Activated gamma-delta T cell (primary cell): ENCODE measurements around the gene CPPED1.

Source experiments
- DNase-seq: peaks from one replicate; lab custom pipeline; 2025; lab: John Stamatoyannopoulos, UW

Gene CPPED1

GRCh38 chr16:12646490-12647274 lies 157.0 kb downstream of the CPPED1 start:
- no peak for DNase-seq

- DNase-seq, result no peak
These were observed 157.6 kb downstream of the CPPED1 start for GRCh38 chr16:12646098-12646489.

GRCh38 chr16:12643034-12643455 lies 160.6 kb downstream of the CPPED1 start:
- no peak for DNase-seq

GRCh38 chr16:12639044-12639443 lies 164.6 kb downstream of the CPPED1 start:
- no peak for DNase-seq

GRCh38 chr16:12637002-12637401 lies 166.7 kb downstream of the CPPED1 start:
- DNase-seq, result no peak

GRCh38 chr16:12629271-12629670 lies 174.4 kb downstream of the CPPED1 start:
- no peak for DNase-seq

GRCh38 chr16:12628536-12628935 lies 175.2 kb downstream of the CPPED1 start:
- no peak for DNase-seq

- no peak for DNase-seq
These were observed 176.3 kb downstream of the CPPED1 start for GRCh38 chr16:12627394-12627793.

- no peak for DNase-seq
These were observed 177.3 kb downstream of the CPPED1 start for GRCh38 chr16:12626411-12626810.

- DNase-seq, result no peak
These were observed 178.0 kb downstream of the CPPED1 start for GRCh38 chr16:12625716-12626115.

GRCh38 chr16:12625068-12625467 lies 178.6 kb downstream of the CPPED1 start:
- no peak for DNase-seq

GRCh38 chr16:12620150-12620549 lies 183.5 kb downstream of the CPPED1 start:
- no peak for DNase-seq

GRCh38 chr16:12618515-12618914 lies 185.2 kb downstream of the CPPED1 start:
- DNase-seq, result no peak

GRCh38 chr16:12617401-12617819 lies 186.3 kb downstream of the CPPED1 start:
- DNase-seq, result no peak

- no peak for DNase-seq
These were observed 188.9 kb downstream of the CPPED1 start for GRCh38 chr16:12614662-12615278.

GRCh38 chr16:12613992-12614661 lies 189.6 kb downstream of the CPPED1 start:
- no peak for DNase-seq

GRCh38 chr16:12613131-12613991 lies 190.3 kb downstream of the CPPED1 start:
- no peak for DNase-seq

GRCh38 chr16:12612598-12613101 lies 191.0 kb downstream of the CPPED1 start:
- DNase-seq, result no peak

GRCh38 chr16:12611916-12612597 lies 191.6 kb downstream of the CPPED1 start:
- no peak for DNase-seq

GRCh38 chr16:12611006-12611477 lies 192.6 kb downstream of the CPPED1 start:
- DNase-seq, result no peak
